HG02943 (cell line): Measurements from ENCODE around the gene PRKCH.
A peak's percentile ranks its signal among the peaks of the same experiment; 100 is the strongest.
"Not testable (repeated sequence)": the region's sequence is repeated elsewhere in the genome, so short reads cannot be mapped to it uniquely, and the experiment has no call there.

Experiments
- ATAC-seq: cut with Tn5 transposase; IDR thresholded peaks from one replicate; pipeline ENCODE4 v1.9.1; 2021; ENCODE audit warnings: mild to moderate bottlenecking, low read depth, moderate library complexity; ENCODE audit not compliant: unreplicated experiment

The PRKCH gene

GRCh38 chr14:61444215-61444768, 122.9 kb downstream of the PRKCH start:
- ATAC-seq: no peak

GRCh38 chr14:61451491-61451890, 130.1 kb downstream of the PRKCH start:
- ATAC-seq: no peak

- no peak for ATAC-seq
These were observed 130.6 kb downstream of the PRKCH start for GRCh38 chr14:61451891-61452400.

DNA sequence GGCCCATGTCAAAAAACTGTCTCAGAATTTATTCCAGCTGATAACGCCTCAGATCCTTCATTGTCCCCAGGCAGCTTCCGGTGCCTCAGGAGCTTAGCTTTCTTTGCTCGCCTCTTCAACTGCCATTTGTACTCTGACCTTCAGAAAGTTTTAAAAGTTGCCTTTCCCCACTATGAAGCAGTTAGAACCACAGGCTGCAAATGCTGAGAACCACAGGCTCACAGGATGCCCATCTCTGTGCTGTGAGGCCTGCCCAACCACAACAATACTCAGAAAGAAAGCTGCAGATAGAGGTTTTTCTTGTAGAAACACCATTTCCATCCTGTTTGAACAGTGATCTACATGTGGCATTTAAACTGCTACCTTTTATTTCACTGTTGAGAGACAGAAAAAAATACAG, 131.1 kb downstream of the PRKCH start:
- no peak for ATAC-seq

GRCh38 chr14:61453103-61453767, 131.9 kb downstream of the PRKCH start:
- ATAC-seq: no peak

DNA sequence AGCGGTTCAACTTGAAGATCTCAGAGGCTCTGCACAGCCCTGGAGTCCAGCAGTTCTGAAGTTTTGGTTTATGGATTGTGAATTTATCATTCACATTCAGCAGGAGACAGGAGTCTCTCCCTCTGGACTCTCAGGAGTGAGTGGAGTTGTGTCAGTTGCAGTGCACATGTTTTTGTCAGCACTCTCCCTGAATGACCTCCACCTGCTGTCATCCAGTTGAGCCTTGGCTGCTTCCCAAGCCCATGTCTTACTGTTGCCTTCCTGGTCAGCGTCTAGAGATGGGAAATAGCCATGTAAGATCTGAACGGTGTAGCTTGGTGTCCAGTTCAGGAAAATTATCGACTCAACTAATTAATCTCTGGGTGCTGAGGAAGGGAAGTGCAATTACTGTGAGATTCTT, 133.2 kb downstream of the PRKCH start:
- ATAC-seq: no peak

DNA sequence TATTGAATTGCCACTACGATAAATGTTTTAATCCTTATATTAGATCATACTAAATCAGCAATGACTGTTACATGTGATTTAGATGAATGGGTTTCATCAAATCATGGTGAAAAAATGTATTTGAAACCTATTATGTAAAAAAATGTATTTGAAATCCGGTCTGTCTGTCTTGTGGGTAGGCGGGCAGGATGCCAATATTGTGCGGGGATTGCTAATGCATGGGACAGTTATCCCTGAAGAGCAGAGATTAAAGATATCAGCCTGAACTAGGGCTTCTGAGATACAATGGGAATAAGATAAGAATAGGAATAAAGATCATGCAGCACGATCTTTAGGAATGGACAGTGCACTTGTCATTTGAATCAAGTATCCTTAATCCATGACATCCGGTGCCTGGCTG, 134.0 kb downstream of the PRKCH start:
- ATAC-seq: no peak

DNA sequence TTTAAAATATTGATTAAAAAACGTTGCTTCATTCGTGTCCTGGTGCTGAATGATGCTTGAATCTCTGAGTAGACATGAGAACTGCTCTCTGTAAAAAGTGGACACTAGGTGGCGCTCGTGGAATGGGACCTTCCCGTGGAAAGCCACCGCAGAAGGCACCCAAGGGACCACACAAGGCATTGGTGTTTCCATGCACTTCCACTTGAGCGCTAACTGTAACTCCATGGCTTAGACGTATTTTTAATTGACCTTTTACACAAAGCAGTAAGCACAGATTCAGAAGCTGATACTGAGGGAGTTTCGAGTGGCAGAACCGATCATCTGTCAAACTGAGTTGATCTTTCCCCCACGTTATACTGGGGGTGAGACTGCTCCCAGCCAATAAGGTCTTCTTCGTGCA, 135.3 kb downstream of the PRKCH start:
- ATAC-seq: peak; percentile 72

GRCh38 chr14:61458766-61459165, 137.4 kb downstream of the PRKCH start:
- ATAC-seq: no peak

GRCh38 chr14:61459229-61459628, 137.8 kb downstream of the PRKCH start:
- no peak for ATAC-seq

- no peak for ATAC-seq
These were observed 138.7 kb downstream of the PRKCH start for GRCh38 chr14:61460063-61460462.

- no peak for ATAC-seq
These were observed 139.6 kb downstream of the PRKCH start for GRCh38 chr14:61460718-61461611.

DNA sequence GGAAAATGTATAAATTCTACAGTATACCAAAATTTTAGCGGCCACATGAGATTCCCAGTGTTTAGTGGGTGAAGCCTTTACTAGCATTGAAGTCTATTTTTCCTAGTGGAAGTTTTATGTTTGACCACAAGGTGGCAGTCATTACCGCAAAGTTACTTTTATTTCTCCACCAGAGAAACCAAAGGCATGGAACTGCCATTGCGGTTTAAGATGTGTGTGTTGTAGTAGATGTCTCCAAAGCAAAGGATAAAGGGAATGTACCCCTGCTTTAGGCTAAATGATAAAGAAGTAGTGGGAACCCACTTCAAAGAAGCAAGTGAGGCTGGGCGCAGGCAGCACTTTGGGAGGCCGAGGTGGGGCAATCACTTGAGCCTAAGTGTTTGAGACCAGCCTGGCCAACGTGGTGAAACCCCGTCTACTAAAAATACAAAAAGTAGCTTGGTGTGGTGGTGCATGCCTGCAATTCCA, 140.5 kb downstream of the PRKCH start:
- ATAC-seq: no peak

DNA sequence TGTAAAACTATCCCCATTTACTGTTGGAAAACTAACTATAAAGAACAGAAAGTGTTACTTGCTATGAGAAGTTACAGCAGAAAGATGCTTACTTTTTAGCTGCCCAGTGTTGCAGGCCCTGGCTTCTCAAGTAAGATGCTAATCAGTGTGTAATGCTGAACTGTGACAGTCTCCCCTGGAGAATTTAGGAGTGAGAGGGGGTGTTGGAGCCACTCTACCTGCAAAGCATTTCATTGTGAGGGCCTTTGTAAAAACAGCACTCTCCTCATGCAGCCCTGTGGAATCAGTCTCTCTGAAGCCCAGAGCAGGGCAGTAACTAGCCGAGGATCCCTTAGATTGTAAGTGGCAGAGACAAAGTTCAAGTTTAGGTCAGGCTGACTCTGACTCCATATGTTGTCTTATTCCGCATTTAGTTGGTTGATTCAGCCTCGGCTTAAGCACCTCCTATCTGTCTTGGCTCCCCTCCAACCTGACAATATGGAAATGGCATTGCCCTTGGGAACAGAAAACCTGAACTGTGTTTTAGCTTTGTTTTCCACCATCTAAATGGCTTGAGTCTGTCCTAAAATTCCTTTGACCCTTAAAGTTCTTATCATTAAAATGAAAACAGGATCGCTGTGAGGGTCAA, 141.3 kb downstream of the PRKCH start:
- ATAC-seq: no peak

DNA sequence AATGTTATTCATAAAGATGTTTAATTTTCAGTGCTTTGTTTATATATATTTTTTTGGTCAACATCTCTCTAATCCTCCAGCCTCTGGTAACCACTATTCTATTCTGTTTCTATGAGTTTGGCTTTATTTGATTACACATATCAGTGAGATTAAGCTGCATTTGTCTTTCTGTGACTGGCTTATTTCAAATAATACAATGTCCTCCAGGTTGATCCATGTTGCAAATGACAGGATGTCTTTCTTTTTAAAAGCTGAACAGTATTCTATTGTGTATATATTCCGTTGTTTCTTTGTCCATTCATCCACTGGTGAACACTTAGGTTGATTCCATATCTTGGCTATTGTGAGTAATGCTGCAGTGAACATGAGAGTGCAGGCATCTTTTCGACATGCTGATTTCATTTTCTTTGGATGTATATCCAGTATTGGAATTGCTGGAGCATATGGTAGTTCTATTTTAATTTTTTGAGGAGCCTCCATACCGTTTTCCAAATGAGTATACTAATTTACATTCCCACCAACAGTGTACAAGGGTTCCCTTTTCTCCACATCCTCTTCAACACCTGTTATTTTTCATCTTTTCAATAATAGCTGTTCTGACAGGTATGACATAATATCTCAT, 142.4 kb downstream of the PRKCH start:
- ATAC-seq: no peak

GRCh38 chr14:61464539-61465320, 143.4 kb downstream of the PRKCH start:
- ATAC-seq: not testable (repeated sequence)

GRCh38 chr14:61466249-61466904, 145.0 kb downstream of the PRKCH start:
- no peak for ATAC-seq

GRCh38 chr14:61466905-61467280, 145.5 kb downstream of the PRKCH start:
- ATAC-seq: no peak

GRCh38 chr14:61467296-61467695, 145.9 kb downstream of the PRKCH start:
- ATAC-seq: no peak
